ENCODE results near the gene TSPAN4. TPM values are rescaled to one million over a fixed set of nuclear protein-coding genes. Genes with fewer than 3 reads are reported as not detected.

Gene TSPAN4
- total and polyA plus RNA-seq, 2 of the 13 experiments (the other 11 are each of a cell fraction or from before 2014, with no cell fraction given) = 31.7 to 68.3 TPM

- no peak for DNase-seq (ENCODE audit: low spot score)
- FAIRE-seq = no peak
- no peaks in the 10 kb centered on the region for H3K4me1 ChIP-seq (ENCODE audit: insufficient read depth, low read length)
- H3K27ac ChIP-seq (ENCODE audit: extremely low read length, insufficient read depth, low read length) = no peak overlapping the region
- no peaks in the 10 kb centered on the region for H3K27me3 ChIP-seq (ENCODE audit: control insufficient read depth in 1 of 2, insufficient read depth in 2 of 2, low read length in 2 of 2)
- CTCF ChIA-PET (ENCODE audit: low intra/inter-chr PET ratio, low total read pairs) = no interaction called here
- no peak overlapping the region for H3K4me2 ChIP-seq (ENCODE audit: low read depth, low read length)
- no peak overlapping the region for H3K4me3 ChIP-seq (replicated peaks in 1 of 3; ENCODE audit: insufficient read depth in 1 of 3, low read depth in 2 of 3, low read length in 3 of 3)
- TF ChIP-seq AGO2 (optimal IDR thresholded peaks at IDR 0.05; ENCODE audit: low read depth, low read length) (peak; percentile 21), ZNF234 (CRISPR knock-in tag; conservative IDR thresholded peaks at IDR 0.05) (no peak)
- BruUV-seq (replicated peaks) = no TSS peak
- no peak overlapping the region for H2AFZ ChIP-seq (ENCODE audit: low read length)
- no peaks in the 10 kb centered on the region for H3K36me3 ChIP-seq (replicated peaks in 1 of 2; ENCODE audit: control insufficient read depth in 1 of 2, insufficient read depth in 2 of 2, low read length in 2 of 2)
- in situ Hi-C loops (cut with HindIII; ENCODE audit: extremely low pct_ligation_motif_present, low pct_unique_long_range_greater_than_20kb) = no loop called here
- intact Hi-C loops (cut with micrococcal nuclease; ENCODE audit: unreplicated experiment) = no loop called here
- no peaks in the 10 kb centered on the region; the same call in 1 of the 2 replicates for H4K20me1 ChIP-seq (ENCODE audit: insufficient read depth, low read length)
- no peaks in the 10 kb centered on the region for H3K9me3 ChIP-seq (ENCODE audit: low read length)
- no CpG with 5 or more reads among the region's 12 CpGs for WGBS (ENCODE audit: low lambda C conversion rate)
- H3K9ac ChIP-seq (ENCODE audit: insufficient read depth, low read depth, low read length) = no peak overlapping the region
- POLR2A ChIA-PET = interaction anchor here (1.4 to 1.7 kb wide), 2 partner anchors 30 to 36 kb away, joined by 3 to 4 read pairs; no protein-coding TSS in a partner anchor
- H3K79me2 ChIP-seq (ENCODE audit: insufficient read depth, low read length) = no peaks in the 10 kb centered on the region
- no peak for ATAC-seq
Measured at GRCh38 chr11:855796-856195, 13.1 kb downstream of the TSPAN4 start.

- H3K27me3 ChIP-seq (ENCODE audit: control insufficient read depth in 1 of 2, insufficient read depth in 2 of 2, low read length in 2 of 2) = no peaks in the 10 kb centered on the region
- no peaks in the 10 kb centered on the region for H3K4me1 ChIP-seq (ENCODE audit: insufficient read depth, low read length)
- ChIA-PET POLR2A (interaction anchor here (1.4 to 1.6 kb wide), 2 partner anchors 13 to 37 kb away, joined by 3 to 6 read pairs; no protein-coding TSS in a partner anchor), CTCF (ENCODE audit: low intra/inter-chr PET ratio, low total read pairs) (no interaction called here)
- no peaks in the 10 kb centered on the region for H3K79me2 ChIP-seq (ENCODE audit: insufficient read depth, low read length)
- no peaks in the 10 kb centered on the region for H3K9me3 ChIP-seq (ENCODE audit: low read length)
- TF ChIP-seq EP300 (IDR thresholded peaks at IDR 0.05; ENCODE audit: low read depth in 2 of 2, low read length in 2 of 2) = no peak
- no peak for TF ChIP-seq EP300 (CRISPR knock-in tag; IDR thresholded peaks at IDR 0.05; ENCODE audit: borderline replicate concordance)
- TF ChIP-seq ZNF383 (CRISPR knock-in tag; IDR thresholded peaks at IDR 0.05; ENCODE audit: borderline replicate concordance) = no peak
- no peak for TF ChIP-seq SSRP1 (CRISPR knock-in tag; IDR thresholded peaks at IDR 0.05)
- TF ChIP-seq RORA (CRISPR knock-in tag; IDR thresholded peaks at IDR 0.05) = no peak
- H3K4me3 ChIP-seq (replicated peaks in 1 of 3; ENCODE audit: insufficient read depth in 1 of 3, low read depth in 2 of 3, low read length in 3 of 3) = no peak overlapping the region
- ATAC-seq (no peak), FAIRE-seq (no peak), DNase-seq (ENCODE audit: low spot score) (no peak)
- no peak overlapping the region for H3K27ac ChIP-seq (ENCODE audit: extremely low read length, insufficient read depth, low read length)
- H4K20me1 ChIP-seq (ENCODE audit: insufficient read depth, low read length) = no peaks in the 10 kb centered on the region; the same call in 1 of the 2 replicates
- 90% methylated on average over 2 of the region's 8 CpGs for WGBS (ENCODE audit: low lambda C conversion rate)
- no peak overlapping the region for H3K9ac ChIP-seq (ENCODE audit: insufficient read depth, low read depth, low read length)
- no peak overlapping the region for H3K4me2 ChIP-seq (ENCODE audit: low read depth, low read length)
- no peaks in the 10 kb centered on the region for H3K36me3 ChIP-seq (replicated peaks in 1 of 2; ENCODE audit: control insufficient read depth in 1 of 2, insufficient read depth in 2 of 2, low read length in 2 of 2)
- no peak overlapping the region for H2AFZ ChIP-seq (ENCODE audit: low read length)
- no TSS peak for BruUV-seq (replicated peaks)
- intact Hi-C loops (cut with micrococcal nuclease; ENCODE audit: unreplicated experiment) = no loop called here
- in situ Hi-C loops (cut with HindIII; ENCODE audit: extremely low pct_ligation_motif_present, low pct_unique_long_range_greater_than_20kb) = no loop called here
Measured at GRCh38 chr11:856397-856796, 13.7 kb downstream of the TSPAN4 start.
